Neural progenitor cell (in vitro differentiated cells): ENCODE data around the gene NRM. TPM values are rescaled to one million over a fixed set of nuclear protein-coding genes. Genes with fewer than 3 reads are reported as not detected.
A peak's percentile ranks its signal among the peaks of the same experiment; 100 is the strongest.

Experiments used
- DNase-seq: peaks from one replicate; pipeline ENCODE4 v3.0.0-alpha.2; 2016; ENCODE audit warnings: low spot score
- H2AFZ ChIP-seq: fragments of 200-600 bp; sonication (generic); replicated peaks from 2 replicates; pipeline ENCODE4 v1.6.1; 2016; ENCODE audit warnings: antibody characterized with exemption
- H3F3A ChIP-seq: fragments of 200-600 bp; sonication (generic); 2 replicates; pipeline ENCODE4 v1.6.1; 2016; ENCODE audit warnings: antibody characterized with exemption, low read depth
- H3K27ac ChIP-seq: fragments of 200-600 bp; sonication (generic); 2 replicates; pipeline ENCODE4 v1.5.1; 2016; ENCODE audit warnings: mild to moderate bottlenecking
- H3K27me3 ChIP-seq: fragments of 200-600 bp; sonication (generic); 2 replicates; pipeline ENCODE4 v1.6.1; 2016; ENCODE audit warnings: mild to moderate bottlenecking, moderate library complexity
- H3K36me3 ChIP-seq: fragments of 200-600 bp; sonication (generic); 2 replicates; pipeline ENCODE4 v1.5.1; 2016
- H3K4me1 ChIP-seq: fragments of 200-600 bp; sonication (generic); 2 replicates; pipeline ENCODE4 v1.6.1; 2016; ENCODE audit warnings: mixed run types
- H3K4me2 ChIP-seq: fragments of 200-600 bp; sonication (generic); 2 replicates; pipeline ENCODE4 v1.6.1; 2016
- H3K4me3 ChIP-seq: fragments of 200-600 bp; sonication (generic); 2 replicates; pipeline ENCODE4 v1.5.1; 2016
- H3K79me2 ChIP-seq: fragments of 200-600 bp; sonication (generic); 2 replicates; pipeline ENCODE4 v1.6.1; 2016; ENCODE audit warnings: low read depth
- H3K9ac ChIP-seq: fragments of 200-600 bp; sonication (generic); 2 replicates; pipeline ENCODE4 v1.6.1; 2016
- H3K9me3 ChIP-seq: fragments of 200-600 bp; sonication (generic); 2 replicates; pipeline ENCODE4 v1.5.1; 2016; ENCODE audit warnings: low read depth
- H4K20me1 ChIP-seq: fragments of 200-600 bp; sonication (generic); 2 replicates; pipeline ENCODE4 v1.6.1; 2016; ENCODE audit warnings: low read depth
- H3K27ac Mint-ChIP-seq: 3 replicates; pipeline ENCODE4 v1.8.0; 2021; ENCODE audit warnings: mixed read lengths
- H3K27me3 Mint-ChIP-seq: 2 replicates; pipeline ENCODE4 v1.8.0; 2022; ENCODE audit warnings: low read depth, mild to moderate bottlenecking, inconsistent platforms, moderate library complexity, mixed read lengths; ENCODE audit not compliant: insufficient read depth
- H3K36me3 Mint-ChIP-seq: 3 replicates; pipeline ENCODE4 v1.8.0; 2021; ENCODE audit warnings: mixed read lengths
- H3K4me1 Mint-ChIP-seq: 3 replicates; pipeline ENCODE4 v1.8.0; 2021; ENCODE audit warnings: mixed read lengths
- H3K4me3 Mint-ChIP-seq: 3 replicates; pipeline ENCODE4 v1.8.0; 2021; ENCODE audit warnings: mild to moderate bottlenecking, moderate library complexity, mixed read lengths
- H3K9me3 Mint-ChIP-seq: 3 replicates; pipeline ENCODE4 v1.8.0; 2020; ENCODE audit warnings: mixed read lengths
- CTCF ChIP-seq: fragments of 200-600 bp; sonication (generic); IDR thresholded peaks from 2 replicates; pipeline ENCODE4 v1.5.1; 2017; ENCODE audit warnings: antibody characterized with exemption, mild to moderate bottlenecking
- EZH2 ChIP-seq: fragments of 200-600 bp; sonication (generic); IDR thresholded peaks from 2 replicates; pipeline ENCODE4 v1.6.1; 2017; ENCODE audit warnings: antibody characterized with exemption, mild to moderate bottlenecking, moderate library complexity
- EZH2phosphoT487 ChIP-seq: fragments of 200-600 bp; sonication (generic); IDR thresholded peaks from 2 replicates; pipeline ENCODE4 v1.6.1; 2017; ENCODE audit warnings: antibody characterized with exemption
- total RNA-seq: library from RNA; depleted of rRNA; stranded (reverse); fragments of >200 nt; gene quantifications from 2 replicates; pipeline ENCODE4 v1.2.3, GENCODE V29; 2015; ENCODE audit warnings: low replicate concordance

The NRM gene
- total RNA-seq, 1 donor from 2014 or later, result 12.4 TPM

GRCh38 chr6:30707281-30707850 is 16.6 kb upstream of the NRM start:
- no peak overlapping the region for H3K4me3 Mint-ChIP-seq
- no peaks in the 10 kb centered on the region for H3K36me3 ChIP-seq
- no peak overlapping the region for H3K27ac Mint-ChIP-seq

GRCh38 chr6:30705620-30706019 is 14.8 kb upstream of the NRM start:
- Histone ChIP-seq H3K4me3 (no peak overlapping the region), H3K9me3 (no peaks in the 10 kb centered on the region), H3K27me3 (no peaks in the 10 kb centered on the region), H2AFZ (no peak overlapping the region), H3K79me2 (no peaks in the 10 kb centered on the region), H3K9ac (no peak overlapping the region), H3F3A (no peaks in the 10 kb centered on the region), H3K4me1 (no peaks in the 10 kb centered on the region), H4K20me1 (no peaks in the 10 kb centered on the region), H3K27ac (no peak overlapping the region), H3K4me2 (no peak overlapping the region), H3K36me3 (no peaks in the 10 kb centered on the region)
- no peak for DNase-seq
- Mint-ChIP-seq H3K36me3 (peaks cover 60% of the 10 kb centered on the region), H3K4me1 (no peaks in the 10 kb centered on the region), H3K4me3 (no peak overlapping the region), H3K27ac (peak overlapping the region; percentile 10), H3K27me3 (peaks cover 5% of the 10 kb centered on the region), H3K9me3 (no peaks in the 10 kb centered on the region)
- no peak for TF ChIP-seq EZH2phosphoT487
- TF ChIP-seq CTCF, result no peak
- TF ChIP-seq EZH2, result no peak

More at GRCh38 chr6:30707281-30707850, 16.6 kb upstream of the NRM start:
- DNase-seq, result no peak
- Histone ChIP-seq H3K4me2 (no peak overlapping the region), H3K79me2 (no peaks in the 10 kb centered on the region), H4K20me1 (no peaks in the 10 kb centered on the region), H3K9ac (no peak overlapping the region), H3K27me3 (no peaks in the 10 kb centered on the region), H3K4me1 (no peaks in the 10 kb centered on the region), H3K9me3 (no peaks in the 10 kb centered on the region), H3F3A (no peaks in the 10 kb centered on the region), H3K27ac (no peak overlapping the region), H2AFZ (no peak overlapping the region), H3K4me3 (no peak overlapping the region)
- H3K27me3 Mint-ChIP-seq, result peaks cover 5% of the 10 kb centered on the region
- no peaks in the 10 kb centered on the region for H3K9me3 Mint-ChIP-seq
- H3K36me3 Mint-ChIP-seq, result peaks cover 71% of the 10 kb centered on the region
- TF ChIP-seq EZH2phosphoT487 (no peak), CTCF (no peak), EZH2 (no peak)
- no peaks in the 10 kb centered on the region for H3K4me1 Mint-ChIP-seq

GRCh38 chr6:30703821-30704220 is 13.0 kb upstream of the NRM start:
- Histone ChIP-seq H3K9me3 (no peaks in the 10 kb centered on the region), H3K4me2 (no peak overlapping the region), H3K4me3 (no peak overlapping the region), H3F3A (no peaks in the 10 kb centered on the region), H3K79me2 (no peaks in the 10 kb centered on the region), H3K4me1 (no peaks in the 10 kb centered on the region), H3K9ac (no peak overlapping the region), H3K27me3 (no peaks in the 10 kb centered on the region), H3K36me3 (no peaks in the 10 kb centered on the region), H4K20me1 (no peaks in the 10 kb centered on the region), H2AFZ (no peak overlapping the region), H3K27ac (no peak overlapping the region)
- no peak for DNase-seq
- Mint-ChIP-seq H3K27me3 (peaks cover 5% of the 10 kb centered on the region), H3K9me3 (no peaks in the 10 kb centered on the region), H3K4me3 (no peak overlapping the region), H3K4me1 (no peaks in the 10 kb centered on the region), H3K36me3 (peaks cover 62% of the 10 kb centered on the region), H3K27ac (peak overlapping the region; percentile 61)
- TF ChIP-seq EZH2, result no peak
- TF ChIP-seq EZH2phosphoT487, result no peak

DNA sequence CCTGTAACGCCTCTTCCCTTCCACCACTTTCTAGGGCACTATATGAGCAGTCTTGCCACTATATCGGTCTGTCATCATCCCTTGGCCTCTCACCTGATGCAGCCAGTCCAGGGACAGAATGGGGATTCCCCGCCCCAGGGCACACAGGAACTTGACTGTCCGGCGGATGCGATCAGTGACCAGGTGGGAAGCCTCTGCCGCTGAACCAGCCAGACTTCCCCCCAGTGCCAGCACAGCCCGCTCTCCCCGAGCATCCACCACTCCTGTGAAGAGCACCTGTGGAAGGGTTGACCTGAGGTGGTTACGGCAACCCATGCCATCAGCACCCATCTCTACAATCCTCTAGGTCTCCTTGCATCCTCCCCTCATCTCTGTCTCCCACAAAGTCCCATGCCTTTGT is 12.2 kb upstream of the NRM start:
- Mint-ChIP-seq H3K9me3 (no peaks in the 10 kb centered on the region), H3K27ac (peak overlapping the region; percentile 31), H3K4me1 (no peaks in the 10 kb centered on the region), H3K27me3 (peaks cover 3% of the 10 kb centered on the region), H3K36me3 (peaks cover 58% of the 10 kb centered on the region), H3K4me3 (no peak overlapping the region)
- DNase-seq, result no peak
- no peak overlapping the region for H3K4me3 ChIP-seq
- no peak overlapping the region for H2AFZ ChIP-seq
- H3K27me3 ChIP-seq, result no peaks in the 10 kb centered on the region
- TF ChIP-seq EZH2phosphoT487 (no peak), CTCF (no peak), EZH2 (no peak)
- no peaks in the 10 kb centered on the region for H3K79me2 ChIP-seq
- no peak overlapping the region for H3K27ac ChIP-seq
- no peaks in the 10 kb centered on the region for H4K20me1 ChIP-seq
- H3K4me2 ChIP-seq, result no peak overlapping the region
- no peak overlapping the region for H3K9ac ChIP-seq
- no peaks in the 10 kb centered on the region for H3F3A ChIP-seq
- H3K4me1 ChIP-seq, result no peaks in the 10 kb centered on the region
- H3K9me3 ChIP-seq, result no peaks in the 10 kb centered on the region
- H3K36me3 ChIP-seq, result no peaks in the 10 kb centered on the region
